ENCODE data around the gene TADA3.

- TF ChIP-seq, protein P1, sequence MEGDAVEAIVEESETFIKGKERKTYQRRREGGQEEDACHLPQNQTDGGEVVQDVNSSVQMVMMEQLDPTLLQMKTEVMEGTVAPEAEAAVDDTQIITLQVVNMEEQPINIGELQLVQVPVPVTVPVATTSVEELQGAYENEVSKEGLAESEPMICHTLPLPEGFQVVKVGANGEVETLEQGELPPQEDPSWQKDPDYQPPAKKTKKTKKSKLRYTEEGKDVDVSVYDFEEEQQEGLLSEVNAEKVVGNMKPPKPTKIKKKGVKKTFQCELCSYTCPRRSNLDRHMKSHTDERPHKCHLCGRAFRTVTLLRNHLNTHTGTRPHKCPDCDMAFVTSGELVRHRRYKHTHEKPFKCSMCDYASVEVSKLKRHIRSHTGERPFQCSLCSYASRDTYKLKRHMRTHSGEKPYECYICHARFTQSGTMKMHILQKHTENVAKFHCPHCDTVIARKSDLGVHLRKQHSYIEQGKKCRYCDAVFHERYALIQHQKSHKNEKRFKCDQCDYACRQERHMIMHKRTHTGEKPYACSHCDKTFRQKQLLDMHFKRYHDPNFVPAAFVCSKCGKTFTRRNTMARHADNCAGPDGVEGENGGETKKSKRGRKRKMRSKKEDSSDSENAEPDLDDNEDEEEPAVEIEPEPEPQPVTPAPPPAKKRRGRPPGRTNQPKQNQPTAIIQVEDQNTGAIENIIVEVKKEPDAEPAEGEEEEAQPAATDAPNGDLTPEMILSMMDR (IDR thresholded peaks at IDR 0.05; ENCODE audit: insufficient read depth, low read length) = no peak
- TF ChIP-seq POLR2AphosphoS5 (IDR thresholded peaks at IDR 0.05; ENCODE audit: low read depth) (no peak), SPI1 (IDR thresholded peaks at IDR 0.05; ENCODE audit: borderline replicate concordance, low read depth) (no peak), REST (IDR thresholded peaks at IDR 0.05; ENCODE audit: insufficient replicate concordance, low read depth) (no peak), GABPA (IDR thresholded peaks at IDR 0.05; ENCODE audit: low read depth) (no peak)
Observed at GRCh38 chr3:9794400-9794799, 2.1 kb upstream of the TADA3 start.
